Astrocyte (in vitro differentiated cells and primary cell): ENCODE results near the gene NRSN2. TPM values are rescaled to one million over a fixed set of nuclear protein-coding genes. Genes with fewer than 3 reads are reported as not detected.
A peak's percentile ranks its signal among the peaks of the same experiment; 100 is the strongest.

Experiments
- DNase-seq: peaks from one replicate; pipeline ENCODE4 v3.0.0-alpha.2; 2010; ENCODE audit warnings: low read depth
- FAIRE-seq: peaks from 2 replicates; lab custom pipeline; 2011; peaks lifted over from hg19 to GRCh38; lab: Jason Lieb, UNC
- H2AFZ ChIP-seq: 2 replicates; pipeline ENCODE4 v1.6.0; 2012; ENCODE audit warnings: low read depth, low read length, inconsistent platforms
- H3K27ac ChIP-seq: 2 replicates; pipeline ENCODE4 v1.5.1; 2011; ENCODE audit warnings: low read depth, low read length, inconsistent platforms
- H3K27me3 ChIP-seq: 2 replicates; pipeline ENCODE4 v1.6.0; 2011; ENCODE audit warnings: low read length, inconsistent platforms; ENCODE audit not compliant: insufficient read depth
- H3K36me3 ChIP-seq: 2 replicates; pipeline ENCODE4 v1.5.1; 2011; ENCODE audit warnings: low read length, inconsistent platforms; ENCODE audit not compliant: insufficient read depth
- H3K4me1 ChIP-seq: 2 replicates; pipeline ENCODE4 v1.5.1; 2011; ENCODE audit warnings: low read length, inconsistent platforms; ENCODE audit not compliant: insufficient read depth
- H3K4me2 ChIP-seq: 2 replicates; pipeline ENCODE4 v1.6.0; 2012; ENCODE audit warnings: low read length, inconsistent platforms
- H3K4me3 ChIP-seq: 2 replicates; pipeline ENCODE4 v1.5.1; 2011; ENCODE audit warnings: low read depth, mild to moderate bottlenecking, low read length, inconsistent platforms; ENCODE audit not compliant: insufficient read depth
- H3K79me2 ChIP-seq: 2 replicates; pipeline ENCODE4 v1.6.0; 2012; ENCODE audit warnings: mild to moderate bottlenecking, low read length, inconsistent platforms; ENCODE audit not compliant: insufficient read depth
- H3K9ac ChIP-seq: 2 replicates; pipeline ENCODE4 v1.6.0; 2012; ENCODE audit warnings: mild to moderate bottlenecking, low read length, inconsistent platforms
- H3K9me3 ChIP-seq: 2 replicates; pipeline ENCODE4 v1.5.1; 2012; ENCODE audit warnings: low read depth, mild to moderate bottlenecking, low read length, inconsistent platforms; ENCODE audit not compliant: insufficient read depth
- H4K20me1 ChIP-seq: 2 replicates; pipeline ENCODE4 v1.6.0; 2012; ENCODE audit warnings: low read length, inconsistent platforms; ENCODE audit not compliant: insufficient read depth
- H3K27ac Mint-ChIP-seq: one replicate; pipeline ENCODE4 v1.8.0; 2021; ENCODE audit warnings: mild to moderate bottlenecking, mixed read lengths; ENCODE audit not compliant: unreplicated experiment
- H3K27me3 Mint-ChIP-seq: one replicate; pipeline ENCODE4 v1.8.0; 2021; ENCODE audit warnings: low read depth, mixed read lengths; ENCODE audit not compliant: unreplicated experiment
- H3K36me3 Mint-ChIP-seq: one replicate; pipeline ENCODE4 v1.8.0; 2021; ENCODE audit warnings: low read depth, mixed read lengths; ENCODE audit not compliant: unreplicated experiment
- H3K4me1 Mint-ChIP-seq: one replicate; pipeline ENCODE4 v1.8.0; 2021; ENCODE audit warnings: low read depth, mixed read lengths; ENCODE audit not compliant: unreplicated experiment
- H3K4me3 Mint-ChIP-seq: one replicate; pipeline ENCODE4 v1.8.0; 2021; ENCODE audit warnings: mild to moderate bottlenecking, moderate library complexity, mixed read lengths; ENCODE audit not compliant: unreplicated experiment
- H3K9me3 Mint-ChIP-seq: one replicate; pipeline ENCODE4 v1.8.0; 2021; ENCODE audit warnings: mild to moderate bottlenecking, mixed read lengths; ENCODE audit not compliant: unreplicated experiment
- EZH2 ChIP-seq: IDR thresholded peaks from 2 replicates; pipeline ENCODE4 v1.6.1; 2012; ENCODE audit warnings: mild to moderate bottlenecking, low read length, inconsistent platforms; ENCODE audit not compliant: insufficient read depth
- total RNA-seq: library from RNA; stranded (reverse); gene quantifications from 2 replicates; pipeline ENCODE4 v1.2.1, GENCODE V29; 2021
- TF ChIP-seq, protein P1 (sequence below): IDR thresholded peaks from 2 replicates; pipeline ENCODE4 v1.5.1; 2011; ENCODE audit warnings: low read depth, mild to moderate bottlenecking, inconsistent platforms, low read length, moderate library complexity; ENCODE audit not compliant: insufficient read depth

NRSN2 gene
- total RNA-seq, 1 donor from 2014 or later = 57.8 TPM

DNA sequence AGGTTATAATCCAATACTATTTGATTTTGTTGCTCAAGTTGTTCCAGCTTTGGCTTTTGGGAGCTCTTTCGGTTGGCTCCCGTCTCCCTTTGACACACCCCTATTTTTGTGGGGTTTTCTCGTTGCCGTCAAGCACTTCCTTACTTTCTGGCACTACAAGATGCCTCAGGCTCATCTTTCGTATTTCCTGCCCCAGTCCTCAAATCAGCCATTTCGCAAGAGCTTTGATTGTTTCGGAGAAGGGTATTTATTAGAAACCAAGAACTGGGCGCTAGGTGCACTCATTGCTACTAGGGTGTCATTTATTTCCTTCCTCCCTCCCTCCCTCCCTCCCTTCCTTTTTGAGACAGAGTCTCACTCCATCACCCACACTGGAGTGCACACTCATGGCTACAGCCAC lies 34.8 kb upstream of the NRSN2 start:
- Histone ChIP-seq H3K27me3 (no peaks in the 10 kb centered on the region), H3K4me2 (no peak overlapping the region), H3K9ac (no peak overlapping the region), H3K9me3 (no peaks in the 10 kb centered on the region), H3K4me1 (peaks cover 21% of the 10 kb centered on the region), H3K36me3 (no peaks in the 10 kb centered on the region), H3K79me2 (no peaks in the 10 kb centered on the region), H2AFZ (no peak overlapping the region), H3K4me3 (no peak overlapping the region), H4K20me1 (no peaks in the 10 kb centered on the region), H3K27ac (no peak overlapping the region)
- FAIRE-seq (no peak), DNase-seq (no peak)
- peaks cover 2% of the 10 kb centered on the region for H3K36me3 Mint-ChIP-seq
- H3K4me1 Mint-ChIP-seq = peaks cover 9% of the 10 kb centered on the region
- no peaks in the 10 kb centered on the region for H3K27me3 Mint-ChIP-seq
- TF ChIP-seq, protein P1, sequence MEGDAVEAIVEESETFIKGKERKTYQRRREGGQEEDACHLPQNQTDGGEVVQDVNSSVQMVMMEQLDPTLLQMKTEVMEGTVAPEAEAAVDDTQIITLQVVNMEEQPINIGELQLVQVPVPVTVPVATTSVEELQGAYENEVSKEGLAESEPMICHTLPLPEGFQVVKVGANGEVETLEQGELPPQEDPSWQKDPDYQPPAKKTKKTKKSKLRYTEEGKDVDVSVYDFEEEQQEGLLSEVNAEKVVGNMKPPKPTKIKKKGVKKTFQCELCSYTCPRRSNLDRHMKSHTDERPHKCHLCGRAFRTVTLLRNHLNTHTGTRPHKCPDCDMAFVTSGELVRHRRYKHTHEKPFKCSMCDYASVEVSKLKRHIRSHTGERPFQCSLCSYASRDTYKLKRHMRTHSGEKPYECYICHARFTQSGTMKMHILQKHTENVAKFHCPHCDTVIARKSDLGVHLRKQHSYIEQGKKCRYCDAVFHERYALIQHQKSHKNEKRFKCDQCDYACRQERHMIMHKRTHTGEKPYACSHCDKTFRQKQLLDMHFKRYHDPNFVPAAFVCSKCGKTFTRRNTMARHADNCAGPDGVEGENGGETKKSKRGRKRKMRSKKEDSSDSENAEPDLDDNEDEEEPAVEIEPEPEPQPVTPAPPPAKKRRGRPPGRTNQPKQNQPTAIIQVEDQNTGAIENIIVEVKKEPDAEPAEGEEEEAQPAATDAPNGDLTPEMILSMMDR = no peak
- no peak for TF ChIP-seq EZH2
- H3K9me3 Mint-ChIP-seq = no peaks in the 10 kb centered on the region
- H3K4me3 Mint-ChIP-seq = no peak overlapping the region
- H3K27ac Mint-ChIP-seq = peak overlapping the region; percentile 23

DNA sequence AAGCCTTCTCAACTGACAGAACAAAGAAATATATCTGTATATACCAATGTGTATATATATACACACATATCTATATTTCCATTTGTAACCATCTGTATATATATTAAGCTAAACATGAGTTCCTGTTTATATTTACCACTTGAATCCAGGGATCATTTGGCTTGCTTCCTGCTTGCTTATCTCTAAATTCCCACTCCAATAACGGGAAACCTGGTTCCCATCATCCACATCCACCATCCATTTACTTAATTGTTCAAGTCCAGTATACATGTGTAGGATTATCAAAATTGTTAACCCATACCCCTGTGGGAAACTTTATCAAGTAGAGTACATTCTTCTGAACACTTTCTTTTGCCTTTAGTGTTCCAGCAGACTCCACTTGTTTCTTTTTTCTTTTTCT lies 34.0 kb upstream of the NRSN2 start:
- no peak for DNase-seq
- H3K27ac Mint-ChIP-seq = no peak overlapping the region
- H3K27ac ChIP-seq = no peak overlapping the region
- no peaks in the 10 kb centered on the region for H3K9me3 Mint-ChIP-seq
- H3K9me3 ChIP-seq = no peaks in the 10 kb centered on the region
- H3K27me3 ChIP-seq = no peaks in the 10 kb centered on the region
- TF ChIP-seq EZH2 = no peak
- TF ChIP-seq, protein P1 = no peak
- no peak overlapping the region for H3K4me3 Mint-ChIP-seq
- H3K4me1 Mint-ChIP-seq = peaks cover 9% of the 10 kb centered on the region
- no peak overlapping the region for H3K9ac ChIP-seq
- H2AFZ ChIP-seq = no peak overlapping the region
- H4K20me1 ChIP-seq = no peaks in the 10 kb centered on the region
- no peaks in the 10 kb centered on the region for H3K36me3 ChIP-seq
- H3K4me1 ChIP-seq = peaks cover 21% of the 10 kb centered on the region
- H3K4me3 ChIP-seq = no peak overlapping the region
- no peak for FAIRE-seq
- H3K27me3 Mint-ChIP-seq = no peaks in the 10 kb centered on the region
- no peak overlapping the region for H3K4me2 ChIP-seq
- H3K79me2 ChIP-seq = no peaks in the 10 kb centered on the region
- peaks cover 3% of the 10 kb centered on the region for H3K36me3 Mint-ChIP-seq

DNA sequence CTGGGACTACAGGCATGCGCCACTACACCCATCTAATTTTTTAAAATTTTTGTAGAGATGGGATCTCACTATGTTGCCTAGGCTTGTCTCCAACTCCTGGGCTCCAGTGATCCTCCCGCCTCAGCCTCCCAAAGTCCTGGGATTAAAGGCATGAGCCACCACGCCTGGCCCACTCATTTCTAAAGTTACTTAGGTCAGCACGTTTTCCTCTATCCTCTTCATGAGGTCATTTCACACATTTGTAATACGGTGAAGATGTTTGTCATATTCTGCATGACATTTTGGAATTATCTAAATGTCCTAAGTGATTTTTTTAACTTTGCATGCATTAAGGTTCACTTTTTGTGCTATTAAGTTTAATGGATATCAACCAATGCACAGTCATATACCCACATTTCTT lies 33.5 kb upstream of the NRSN2 start:
- no peaks in the 10 kb centered on the region for H3K27me3 Mint-ChIP-seq
- Histone ChIP-seq H3K9ac (no peak overlapping the region), H3K9me3 (no peaks in the 10 kb centered on the region), H3K27ac (no peak overlapping the region), H3K4me2 (peak overlapping the region; percentile 5), H3K4me3 (no peak overlapping the region), H4K20me1 (no peaks in the 10 kb centered on the region), H3K79me2 (no peaks in the 10 kb centered on the region), H3K4me1 (peaks cover 21% of the 10 kb centered on the region), H2AFZ (no peak overlapping the region), H3K27me3 (no peaks in the 10 kb centered on the region), H3K36me3 (no peaks in the 10 kb centered on the region)
- H3K9me3 Mint-ChIP-seq = no peaks in the 10 kb centered on the region
- FAIRE-seq (no peak), DNase-seq (no peak)
- H3K4me3 Mint-ChIP-seq = no peak overlapping the region
- H3K27ac Mint-ChIP-seq = no peak overlapping the region
- H3K4me1 Mint-ChIP-seq = peaks cover 8% of the 10 kb centered on the region
- TF ChIP-seq, protein P1 = no peak
- TF ChIP-seq EZH2 = no peak
- H3K36me3 Mint-ChIP-seq = peaks cover 3% of the 10 kb centered on the region
